GM12878 (cell line): ENCODE measurements around the gene STRA6. TPM values are rescaled to one million over a fixed set of nuclear protein-coding genes. Genes with fewer than 3 reads are reported as not detected.

Experiments used
- ATAC-seq: fragments of 200-7000 bp; cut with Tn5 transposase; 3 replicates; pipeline ENCODE4 v1.9.1; 2020; ENCODE audit warnings: mild to moderate bottlenecking, moderate library complexity
- BruUV-seq: library from RNA; stranded (reverse); fragments of 400-500 nt; replicated peaks from 2 replicates; lab custom pipeline; 2021; lab: Mats Ljungman, UMichigan
- CTCF ChIA-PET: fragments of 300-600 bp; sonication (Branson Sonifier 250); formaldehyde crosslinking; extraction: SDS; loops from one replicate; lab custom pipeline; 2021; ENCODE audit warnings: inconsistent platforms; lab: Yijun Ruan, JAX
- POLR2A ChIA-PET: fragments of 350-600 bp; formaldehyde crosslinking; extraction: SDS; loops from one replicate; lab custom pipeline; 2021; ENCODE audit warnings: inconsistent platforms; lab: Charles Lee
- RAD21 ChIA-PET: fragments of 300-600 bp; sonication (Branson Sonifier 250); formaldehyde crosslinking; loops from one replicate; lab custom pipeline; 2023; ENCODE audit warnings: antibody characterized with exemption; ENCODE audit not compliant: unreplicated experiment; lab: Charles Lee
- SMC1A ChIA-PET: fragments of 300-600 bp; sonication (Branson Sonifier 250); formaldehyde crosslinking; loops from one replicate; lab custom pipeline; 2023; ENCODE audit not compliant: unreplicated experiment, uncharacterized antibody; lab: Charles Lee
- DNase-seq: peaks from one replicate; pipeline ENCODE4 v3.0.0-alpha.2; 2011; ENCODE audit warnings: low read depth, low spot score
- FAIRE-seq: peaks from 3 replicates; lab custom pipeline; 2011; peaks lifted over from hg19 to GRCh38; lab: Jason Lieb, UNC
- H2AFZ ChIP-seq: 2 replicates; pipeline ENCODE4 v1.6.0; 2011; ENCODE audit warnings: low read depth, low read length, control low read depth; ENCODE audit not compliant: control insufficient read depth
- H3K27ac ChIP-seq: 2 replicates; pipeline ENCODE4 v1.5.1; 2011; ENCODE audit warnings: control low read depth; ENCODE audit not compliant: control insufficient read depth, insufficient read depth
- H3K27me3 ChIP-seq, 2 experiments: replicated peaks in 1 of 2; 2 replicates each; pipeline versions ENCODE4 v1.6.0 to v1.6.1; 2011; ENCODE audit warnings: low read length in 1 of 2; ENCODE audit not compliant: control insufficient read depth in 2 of 2, insufficient read depth in 2 of 2
- H3K36me3 ChIP-seq, 2 experiments: 2 replicates each; pipeline ENCODE4 v1.5.1; 2011; ENCODE audit warnings: low read length in 1 of 2; ENCODE audit not compliant: control insufficient read depth in 2 of 2, insufficient read depth in 2 of 2
- H3K4me1 ChIP-seq: 2 replicates; pipeline ENCODE4 v1.6.1; 2011; ENCODE audit warnings: mild to moderate bottlenecking, low read length, moderate library complexity, mixed read lengths; ENCODE audit not compliant: control insufficient read depth, insufficient read depth
- H3K4me2 ChIP-seq: 2 replicates; pipeline ENCODE4 v1.6.0; 2011; ENCODE audit warnings: control low read depth; ENCODE audit not compliant: control insufficient read depth, insufficient read depth
- H3K4me3 ChIP-seq: fragments of 200-600 bp; sonication (generic); 2 replicates; pipeline ENCODE4 v1.5.1; 2016
- H3K79me2 ChIP-seq: 2 replicates; pipeline ENCODE4 v1.6.0; 2011; ENCODE audit warnings: low read length; ENCODE audit not compliant: control insufficient read depth, insufficient read depth
- H3K9ac ChIP-seq: 2 replicates; pipeline ENCODE4 v1.8.0; 2011; ENCODE audit warnings: low read length, control low read depth, mixed read lengths; ENCODE audit not compliant: control insufficient read depth, insufficient read depth
- H3K9me3 ChIP-seq: replicated peaks from 3 replicates; pipeline ENCODE4 v1.5.1; 2011; ENCODE audit warnings: mild to moderate bottlenecking, low read length; ENCODE audit not compliant: control insufficient read depth, insufficient read depth
- H4K20me1 ChIP-seq: 2 replicates; pipeline ENCODE4 v1.6.0; 2011; ENCODE audit not compliant: control insufficient read depth, insufficient read depth
- ASH2L ChIP-seq: fragments of 300-600, 200-600 bp; sonication (generic); IDR thresholded peaks from 2 replicates; pipeline ENCODE4 v1.6.1; 2017; ENCODE audit warnings: low read depth, mild to moderate bottlenecking, borderline replicate concordance
- BCL11A ChIP-seq: IDR thresholded peaks from 2 replicates; pipeline ENCODE4 v1.6.1; 2011; ENCODE audit warnings: low read depth, low read length
- CHD2 ChIP-seq: IDR thresholded peaks from 2 replicates; pipeline ENCODE4 v1.6.1; 2011; ENCODE audit warnings: low read depth, low read length, improper control_type of control experiment, borderline replicate concordance
- PAX8 ChIP-seq: fragments of 450-650 bp; IDR thresholded peaks from 2 replicates; pipeline ENCODE4 v1.6.1; 2017; ENCODE audit warnings: mild to moderate bottlenecking, moderate library complexity
- PML ChIP-seq: IDR thresholded peaks from 2 replicates; pipeline ENCODE4 v1.6.1; 2012; ENCODE audit warnings: low read length, inconsistent platforms
- SMARCA5 ChIP-seq: fragments of 450-650 bp; IDR thresholded peaks from 2 replicates; pipeline ENCODE4 v1.6.1; 2017; ENCODE audit warnings: mild to moderate bottlenecking
- SREBF1 ChIP-seq: IDR thresholded peaks from 2 replicates; pipeline ENCODE4 v1.6.1; 2012; ENCODE audit warnings: mild to moderate bottlenecking, low read length
- ZNF24 ChIP-seq: fragments of 450-650 bp; IDR thresholded peaks from 2 replicates; pipeline ENCODE4 v1.6.1; 2017; ENCODE audit warnings: antibody characterized with exemption, mild to moderate bottlenecking
- WGBS: methylation state at CpG from one replicate; pipeline ENCODE4 v1.1.6; 2016; ENCODE audit warnings: low lambda C conversion rate; ENCODE audit not compliant: insufficient replicate concordance, insufficient coverage; ENCODE audit errors: missing lambda C conversion rate; 5-methylcytosine and 5-hydroxymethylcytosine counted together
- in situ Hi-C: fragments of 300-500 bp; cut with MboI; formaldehyde crosslinking; loops from 9 replicates; pipeline ENCODE4 v1.14.3; 2018; ENCODE audit warnings: mixed read lengths
- intact Hi-C: fragments of 100-400 bp; cut with micrococcal nuclease; formaldehyde crosslinking; loops from one replicate; pipeline ENCODE4 v1.14.2; 2022; ENCODE audit not compliant: unreplicated experiment
- polyA plus RNA-seq, 11 experiments: library from polyadenylated mRNA; depleted of rRNA in 4 of 11; unstranded in 6 of 11; stranded (reverse) in 5 of 11; fragments of >200 nt; fragmentation: Nextera tagmentation in 4 of 11; fragmentation: Illumina TruSeq in 1 of 11; extraction: Ambion mirVana in 4 of 11; extraction: Trizol in 1 of 11; gene quantifications; 1 replicate in 1 of 11; 2 replicates in 10 of 11; pipeline versions ENCODE4 v1.2.1 to v1.2.3, GENCODE V29; 2011 to 2016; ENCODE audit warnings: inconsistent platforms in 2 of 11, missing spikeins in 2 of 11, low read depth in 1 of 11
- total RNA-seq, 4 experiments: library from RNA; depleted of rRNA in 3 of 4; stranded (reverse); fragments of >200 nt in 3 of 4; fragmentation: Illumina TruSeq in 1 of 4; extraction: Trizol in 1 of 4; gene quantifications; 2 replicates each; pipeline versions ENCODE4 v1.2.1 to v1.2.3, GENCODE V29; 2013 to 2021
- TF ChIP-seq, protein P1 (sequence below): fragments of 450-650 bp; IDR thresholded peaks from 2 replicates; pipeline ENCODE4 v1.6.1; 2016; ENCODE audit warnings: mild to moderate bottlenecking
- TF ChIP-seq, protein P2 (sequence below): fragments of 450-650 bp; IDR thresholded peaks from 2 replicates; pipeline ENCODE4 v1.6.1; 2018; ENCODE audit warnings: borderline replicate concordance, mild to moderate bottlenecking; ENCODE audit not compliant: partially characterized antibody
- TF ChIP-seq, protein P3 (sequence below), 3 experiments: IDR thresholded peaks in 2 of 3; conservative IDR thresholded peaks in 1 of 3; 2 replicates each; pipeline ENCODE4 v1.5.1; 2011; ENCODE audit warnings: low read depth in 3 of 3, low read length in 3 of 3, mild to moderate bottlenecking in 3 of 3, control low read depth in 2 of 3, moderate library complexity in 2 of 3, inconsistent platforms in 1 of 3, mixed read lengths in 1 of 3; ENCODE audit not compliant: control insufficient read depth in 2 of 3, insufficient read depth in 1 of 3; ENCODE audit errors: extremely low read depth in 1 of 3
- TF ChIP-seq, protein P4 (sequence below): fragments of 450-650 bp; formaldehyde crosslinking; IDR thresholded peaks from 2 replicates; pipeline ENCODE4 v1.4.0; 2022; ENCODE audit warnings: mild to moderate bottlenecking, moderate library complexity

The STRA6 gene
- total and polyA plus RNA-seq, 10 of the 15 experiments (the other 5 are each of a cell fraction or from before 2014, with no cell fraction given): 0.31 to 10.8 (median 5.8) TPM

DNA sequence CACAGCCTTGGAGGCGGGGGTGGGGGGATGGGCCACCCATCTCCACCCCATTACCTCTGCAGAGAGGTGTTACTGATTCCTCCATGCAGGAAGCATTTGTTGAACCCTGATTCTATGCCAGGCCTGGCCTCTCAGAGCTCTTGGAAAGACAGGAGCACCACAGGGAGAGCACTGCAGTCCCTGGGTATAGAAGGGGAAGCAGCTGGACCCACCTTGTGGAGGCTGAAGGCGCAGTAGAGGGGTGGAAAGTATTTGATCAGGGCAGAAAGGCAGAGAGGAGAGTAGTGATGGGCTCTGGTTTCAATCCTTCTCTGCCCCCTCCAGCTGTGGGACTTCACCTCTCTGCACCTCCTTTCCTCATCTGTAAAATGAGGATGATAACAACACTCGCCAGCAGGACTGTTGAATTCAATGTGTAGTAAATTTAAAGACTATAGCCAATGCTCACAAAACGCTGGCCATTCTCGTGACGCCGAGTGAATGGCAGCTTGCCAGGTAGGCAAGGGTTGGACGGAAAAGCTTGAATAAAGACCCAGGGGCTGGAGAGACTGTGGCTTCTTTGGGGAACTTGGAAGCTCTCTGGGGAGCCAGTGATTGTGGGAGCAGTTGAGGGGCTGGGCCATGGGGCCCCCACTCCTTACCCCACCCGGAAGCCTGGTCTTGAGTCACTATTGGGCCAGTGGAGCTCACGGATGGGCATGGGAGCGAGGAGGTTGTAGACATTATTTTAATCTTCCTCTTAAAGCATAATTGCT is 25.6 kb upstream of the STRA6 start:
- no peak for FAIRE-seq
- H3K27me3 ChIP-seq: peaks cover 3% of the 10 kb centered on the region in 2 experiments
- in situ Hi-C loops: no loop called here
- TF ChIP-seq PML: no peak
- no peak for TF ChIP-seq BCL11A
- TF ChIP-seq ZNF24: no peak
- TF ChIP-seq, protein P1, sequence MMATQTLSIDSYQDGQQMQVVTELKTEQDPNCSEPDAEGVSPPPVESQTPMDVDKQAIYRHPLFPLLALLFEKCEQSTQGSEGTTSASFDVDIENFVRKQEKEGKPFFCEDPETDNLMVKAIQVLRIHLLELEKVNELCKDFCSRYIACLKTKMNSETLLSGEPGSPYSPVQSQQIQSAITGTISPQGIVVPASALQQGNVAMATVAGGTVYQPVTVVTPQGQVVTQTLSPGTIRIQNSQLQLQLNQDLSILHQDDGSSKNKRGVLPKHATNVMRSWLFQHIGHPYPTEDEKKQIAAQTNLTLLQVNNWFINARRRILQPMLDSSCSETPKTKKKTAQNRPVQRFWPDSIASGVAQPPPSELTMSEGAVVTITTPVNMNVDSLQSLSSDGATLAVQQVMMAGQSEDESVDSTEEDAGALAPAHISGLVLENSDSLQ: no peak
- TF ChIP-seq SREBF1: no peak
- no peak for TF ChIP-seq SMARCA5
- TF ChIP-seq, protein P2, sequence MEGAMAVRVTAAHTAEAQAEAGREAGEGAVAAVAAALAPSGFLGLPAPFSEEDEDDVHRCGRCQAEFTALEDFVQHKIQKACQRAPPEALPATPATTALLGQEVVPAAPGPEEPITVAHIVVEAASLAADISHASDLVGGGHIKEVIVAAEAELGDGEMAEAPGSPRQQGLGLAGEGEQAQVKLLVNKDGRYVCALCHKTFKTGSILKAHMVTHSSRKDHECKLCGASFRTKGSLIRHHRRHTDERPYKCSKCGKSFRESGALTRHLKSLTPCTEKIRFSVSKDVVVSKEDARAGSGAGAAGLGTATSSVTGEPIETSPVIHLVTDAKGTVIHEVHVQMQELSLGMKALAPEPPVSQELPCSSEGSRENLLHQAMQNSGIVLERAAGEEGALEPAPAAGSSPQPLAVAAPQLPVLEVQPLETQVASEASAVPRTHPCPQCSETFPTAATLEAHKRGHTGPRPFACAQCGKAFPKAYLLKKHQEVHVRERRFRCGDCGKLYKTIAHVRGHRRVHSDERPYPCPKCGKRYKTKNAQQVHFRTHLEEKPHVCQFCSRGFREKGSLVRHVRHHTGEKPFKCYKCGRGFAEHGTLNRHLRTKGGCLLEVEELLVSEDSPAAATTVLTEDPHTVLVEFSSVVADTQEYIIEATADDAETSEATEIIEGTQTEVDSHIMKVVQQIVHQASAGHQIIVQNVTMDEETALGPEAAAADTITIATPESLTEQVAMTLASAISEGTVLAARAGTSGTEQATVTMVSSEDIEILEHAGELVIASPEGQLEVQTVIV: no peak
- TF ChIP-seq, protein P3, sequence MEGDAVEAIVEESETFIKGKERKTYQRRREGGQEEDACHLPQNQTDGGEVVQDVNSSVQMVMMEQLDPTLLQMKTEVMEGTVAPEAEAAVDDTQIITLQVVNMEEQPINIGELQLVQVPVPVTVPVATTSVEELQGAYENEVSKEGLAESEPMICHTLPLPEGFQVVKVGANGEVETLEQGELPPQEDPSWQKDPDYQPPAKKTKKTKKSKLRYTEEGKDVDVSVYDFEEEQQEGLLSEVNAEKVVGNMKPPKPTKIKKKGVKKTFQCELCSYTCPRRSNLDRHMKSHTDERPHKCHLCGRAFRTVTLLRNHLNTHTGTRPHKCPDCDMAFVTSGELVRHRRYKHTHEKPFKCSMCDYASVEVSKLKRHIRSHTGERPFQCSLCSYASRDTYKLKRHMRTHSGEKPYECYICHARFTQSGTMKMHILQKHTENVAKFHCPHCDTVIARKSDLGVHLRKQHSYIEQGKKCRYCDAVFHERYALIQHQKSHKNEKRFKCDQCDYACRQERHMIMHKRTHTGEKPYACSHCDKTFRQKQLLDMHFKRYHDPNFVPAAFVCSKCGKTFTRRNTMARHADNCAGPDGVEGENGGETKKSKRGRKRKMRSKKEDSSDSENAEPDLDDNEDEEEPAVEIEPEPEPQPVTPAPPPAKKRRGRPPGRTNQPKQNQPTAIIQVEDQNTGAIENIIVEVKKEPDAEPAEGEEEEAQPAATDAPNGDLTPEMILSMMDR (IDR thresholded peaks at IDR 0.05 in 2 of 3, conservative IDR thresholded peaks at IDR 0.05 in 1 of 3; ENCODE audit: control insufficient read depth in 2 of 3, extremely low read depth in 1 of 3, insufficient read depth in 1 of 3, low read depth in 3 of 3, low read length in 3 of 3): no peak
- TF ChIP-seq, protein P4, sequence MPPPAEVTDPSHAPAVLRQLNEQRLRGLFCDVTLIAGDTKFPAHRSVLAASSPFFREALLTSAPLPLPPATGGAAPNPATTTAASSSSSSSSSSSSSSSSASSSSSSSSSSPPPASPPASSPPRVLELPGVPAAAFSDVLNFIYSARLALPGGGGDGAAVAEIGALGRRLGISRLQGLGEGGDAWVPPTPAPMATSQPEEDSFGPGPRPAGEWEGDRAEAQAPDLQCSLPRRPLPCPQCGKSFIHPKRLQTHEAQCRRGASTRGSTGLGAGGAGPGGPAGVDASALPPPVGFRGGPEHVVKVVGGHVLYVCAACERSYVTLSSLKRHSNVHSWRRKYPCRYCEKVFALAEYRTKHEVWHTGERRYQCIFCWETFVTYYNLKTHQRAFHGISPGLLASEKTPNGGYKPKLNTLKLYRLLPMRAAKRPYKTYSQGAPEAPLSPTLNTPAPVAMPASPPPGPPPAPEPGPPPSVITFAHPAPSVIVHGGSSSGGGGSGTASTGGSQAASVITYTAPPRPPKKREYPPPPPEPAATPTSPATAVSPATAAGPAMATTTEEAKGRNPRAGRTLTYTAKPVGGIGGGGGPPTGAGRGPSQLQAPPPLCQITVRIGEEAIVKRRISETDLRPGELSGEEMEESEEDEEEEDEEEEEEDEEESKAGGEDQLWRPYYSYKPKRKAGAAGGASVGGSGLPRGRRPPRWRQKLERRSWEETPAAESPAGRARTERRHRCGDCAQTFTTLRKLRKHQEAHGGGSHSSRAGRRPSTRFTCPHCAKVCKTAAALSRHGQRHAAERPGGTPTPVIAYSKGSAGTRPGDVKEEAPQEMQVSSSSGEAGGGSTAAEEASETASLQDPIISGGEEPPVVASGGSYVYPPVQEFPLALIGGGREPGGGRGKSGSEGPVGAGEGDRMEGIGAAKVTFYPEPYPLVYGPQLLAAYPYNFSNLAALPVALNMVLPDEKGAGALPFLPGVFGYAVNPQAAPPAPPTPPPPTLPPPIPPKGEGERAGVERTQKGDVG (CRISPR knock-in tag): no peak
- no peak for TF ChIP-seq ASH2L
- TF ChIP-seq PAX8: no peak
- TF ChIP-seq CHD2: no peak

More for the DNA sequence above, 25.6 kb upstream of the STRA6 start:
- Histone ChIP-seq H3K9ac (no peak overlapping the region), H3K4me1 (no peaks in the 10 kb centered on the region), H3K27ac (no peak overlapping the region), H3K4me3 (no peak overlapping the region), H3K9me3 (no peaks in the 10 kb centered on the region), H2AFZ (no peak overlapping the region), H3K4me2 (no peak overlapping the region), H3K36me3 (no peaks in the 10 kb centered on the region), H3K79me2 (no peaks in the 10 kb centered on the region), H4K20me1 (no peaks in the 10 kb centered on the region)
- intact Hi-C loops: no loop called here
- no TSS peak for BruUV-seq
- ChIA-PET RAD21 (no interaction called here), CTCF (no interaction called here), POLR2A (no interaction called here), SMC1A (no interaction called here)
- no peak for ATAC-seq
- DNase-seq: no peak
- 48% methylated on average over 11 of the region's 11 CpGs for WGBS
